IPS-11a (cell line): ENCODE data around the gene FRMPD4.

Source experiments
- H3K4me3 ChIP-seq: one replicate; pipeline ENCODE4 v1.5.1; 2013; ENCODE audit warnings: low read depth, low read length, control low read depth

FRMPD4 gene

GRCh38 chrX:12360383-12360782 is 222.1 kb downstream of the FRMPD4 start:
- no peak overlapping the region for H3K4me3 ChIP-seq

- no peak overlapping the region for H3K4me3 ChIP-seq
Observed at GRCh38 chrX:12360986-12361598, 222.8 kb downstream of the FRMPD4 start.

- no peak overlapping the region for H3K4me3 ChIP-seq
Observed at GRCh38 chrX:12363216-12363615, 224.9 kb downstream of the FRMPD4 start.

- H3K4me3 ChIP-seq, result no peak overlapping the region
Observed at GRCh38 chrX:12366440-12366839, 228.2 kb downstream of the FRMPD4 start.

GRCh38 chrX:12367254-12367653 is 229.0 kb downstream of the FRMPD4 start:
- no peak overlapping the region for H3K4me3 ChIP-seq

- H3K4me3 ChIP-seq, result no peak overlapping the region
Observed at GRCh38 chrX:12370497-12370986, 232.3 kb downstream of the FRMPD4 start.

- no peak overlapping the region for H3K4me3 ChIP-seq
Observed at GRCh38 chrX:12372111-12372510, 233.8 kb downstream of the FRMPD4 start.

GRCh38 chrX:12374286-12374685 is 236.0 kb downstream of the FRMPD4 start:
- H3K4me3 ChIP-seq, result no peak overlapping the region

- no peak overlapping the region for H3K4me3 ChIP-seq
Observed at GRCh38 chrX:12378253-12378652, 240.0 kb downstream of the FRMPD4 start.

GRCh38 chrX:12378706-12379105 is 240.4 kb downstream of the FRMPD4 start:
- H3K4me3 ChIP-seq, result no peak overlapping the region

- no peak overlapping the region for H3K4me3 ChIP-seq
Observed at GRCh38 chrX:12379671-12380070, 241.4 kb downstream of the FRMPD4 start.

GRCh38 chrX:12383196-12383595 is 244.9 kb downstream of the FRMPD4 start:
- H3K4me3 ChIP-seq, result no peak overlapping the region

GRCh38 chrX:12390301-12390700 is 252.0 kb downstream of the FRMPD4 start:
- H3K4me3 ChIP-seq, result no peak overlapping the region

GRCh38 chrX:12396584-12396983 is 258.3 kb downstream of the FRMPD4 start:
- H3K4me3 ChIP-seq, result no peak overlapping the region

- no peak overlapping the region for H3K4me3 ChIP-seq
Observed at GRCh38 chrX:12400218-12400617, 261.9 kb downstream of the FRMPD4 start.

GRCh38 chrX:12401252-12401651 is 263.0 kb downstream of the FRMPD4 start:
- no peak overlapping the region for H3K4me3 ChIP-seq

GRCh38 chrX:12403474-12404082 is 265.3 kb downstream of the FRMPD4 start:
- no peak overlapping the region for H3K4me3 ChIP-seq

- H3K4me3 ChIP-seq, result no peak overlapping the region
Observed at GRCh38 chrX:12405306-12405705, 267.0 kb downstream of the FRMPD4 start.

- no peak overlapping the region for H3K4me3 ChIP-seq
Observed at GRCh38 chrX:12410523-12410922, 272.2 kb downstream of the FRMPD4 start.

GRCh38 chrX:12411831-12412230 is 273.6 kb downstream of the FRMPD4 start:
- H3K4me3 ChIP-seq, result no peak overlapping the region

GRCh38 chrX:12412561-12412960 is 274.3 kb downstream of the FRMPD4 start:
- H3K4me3 ChIP-seq, result no peak overlapping the region

GRCh38 chrX:12419591-12419990 is 281.3 kb downstream of the FRMPD4 start:
- H3K4me3 ChIP-seq, result no peak overlapping the region

GRCh38 chrX:12421918-12422317 is 283.6 kb downstream of the FRMPD4 start:
- no peak overlapping the region for H3K4me3 ChIP-seq
